ENCODE data around the gene PLEK2.
"Not testable (repeated sequence)": the region's sequence is repeated elsewhere in the genome, so short reads cannot be mapped to it uniquely, and the experiment has no call there.

Gene PLEK2

DNA sequence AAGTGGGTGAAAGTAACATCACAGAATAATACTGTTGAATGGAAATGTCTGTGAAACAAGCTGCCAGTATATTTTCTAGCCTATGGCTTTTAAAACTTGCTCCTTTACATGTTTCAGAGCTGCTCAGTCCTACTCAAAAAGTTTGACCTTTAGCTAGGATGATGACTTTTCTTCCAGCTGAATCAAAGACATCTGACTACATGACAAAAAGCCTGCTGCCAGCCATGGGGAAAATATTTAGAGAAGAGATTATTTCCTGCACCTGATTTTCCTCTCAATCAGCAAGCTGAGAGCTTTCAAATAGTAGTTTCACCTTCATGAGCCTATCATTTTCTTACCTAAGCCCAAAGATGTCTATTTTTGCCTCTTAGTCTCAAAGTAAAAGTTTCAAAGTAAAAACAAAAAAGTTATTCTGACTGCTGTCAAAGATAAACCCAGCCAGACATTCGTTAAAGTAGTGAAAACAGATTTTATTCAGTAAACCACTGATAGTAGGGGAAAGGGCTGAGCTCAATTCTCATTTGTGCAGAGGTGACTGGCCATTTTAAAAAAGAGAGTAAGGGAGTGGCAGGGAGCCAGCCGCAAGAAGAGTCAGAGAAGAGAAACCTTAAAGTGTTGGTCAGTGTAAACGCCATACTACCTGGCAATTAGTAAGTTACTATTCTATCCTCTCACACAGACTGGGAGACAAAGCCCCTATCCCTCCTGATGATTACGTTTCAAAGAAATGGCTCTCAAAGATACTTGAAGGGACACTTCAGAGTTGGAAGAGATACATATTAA lies 54.6 kb downstream of the PLEK2 start:
- DNase-seq, result no peak

DNA sequence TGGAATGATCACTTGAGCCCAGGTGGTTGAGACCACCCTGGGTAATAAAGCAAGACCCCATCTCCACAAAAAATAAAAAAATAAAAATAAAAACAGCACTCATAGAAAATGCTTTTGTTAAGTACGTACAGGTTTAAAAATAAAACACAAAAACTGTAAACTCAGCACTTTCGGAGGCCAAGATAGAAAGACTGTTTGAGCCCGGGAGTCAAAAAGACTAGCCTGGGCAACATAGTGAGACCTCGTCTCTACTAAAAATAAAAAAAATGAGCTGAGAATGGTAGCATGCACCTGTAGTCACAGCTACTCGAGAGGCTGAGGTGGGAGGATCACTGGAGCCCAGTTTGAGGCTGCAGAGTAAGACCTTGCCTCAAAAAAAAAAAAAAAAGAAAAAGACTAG lies 59.9 kb downstream of the PLEK2 start:
- DNase-seq, result no peak

DNA sequence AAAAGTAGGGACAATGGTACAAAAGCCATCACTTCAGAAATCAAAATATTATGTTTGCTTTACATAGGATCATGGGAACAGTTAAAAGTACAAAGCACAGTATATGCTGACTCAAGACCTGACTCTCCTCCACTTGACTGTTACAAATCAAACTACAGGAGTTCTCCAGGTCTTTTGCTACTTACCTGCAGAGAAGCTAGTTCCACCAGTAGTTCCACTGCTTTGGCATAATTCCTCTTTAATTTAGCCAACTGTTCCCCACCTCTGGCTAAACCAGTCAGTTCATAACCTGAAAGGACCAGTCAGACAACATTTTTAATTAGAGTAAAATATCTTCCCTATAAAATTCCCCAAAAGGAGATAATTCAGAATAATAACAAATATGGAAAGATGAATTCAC lies 66.4 kb downstream of the PLEK2 start:
- no peak for DNase-seq

DNA sequence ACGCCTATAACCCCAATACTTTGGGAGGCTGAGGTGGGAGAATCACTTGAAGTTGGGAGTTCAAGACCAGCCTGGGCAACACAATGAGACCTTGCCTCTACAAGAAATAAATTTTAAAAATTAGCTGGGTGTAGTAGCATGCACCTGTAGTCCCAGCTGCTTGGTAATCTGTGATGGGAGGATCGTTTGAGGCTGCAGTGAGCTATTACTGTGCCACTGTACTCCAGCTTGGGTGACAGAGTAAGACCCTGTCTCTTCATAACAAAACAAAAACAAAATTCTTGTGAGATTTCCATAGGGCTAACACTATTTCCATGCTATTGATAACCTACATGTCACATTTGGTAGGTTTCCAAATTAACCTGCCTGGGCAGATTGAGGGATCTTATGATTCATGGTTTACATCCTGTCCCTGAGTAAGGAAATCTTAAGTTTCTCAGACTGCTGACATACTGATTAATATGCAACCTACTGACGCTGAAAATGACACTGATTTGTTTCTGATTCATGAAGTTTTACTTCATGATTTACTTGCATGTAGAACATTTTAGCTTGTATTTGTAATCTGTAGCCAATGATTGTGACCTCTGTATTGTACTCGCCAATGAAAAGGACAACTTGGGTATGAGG lies 68.2 kb downstream of the PLEK2 start:
- DNase-seq, result no peak

DNA sequence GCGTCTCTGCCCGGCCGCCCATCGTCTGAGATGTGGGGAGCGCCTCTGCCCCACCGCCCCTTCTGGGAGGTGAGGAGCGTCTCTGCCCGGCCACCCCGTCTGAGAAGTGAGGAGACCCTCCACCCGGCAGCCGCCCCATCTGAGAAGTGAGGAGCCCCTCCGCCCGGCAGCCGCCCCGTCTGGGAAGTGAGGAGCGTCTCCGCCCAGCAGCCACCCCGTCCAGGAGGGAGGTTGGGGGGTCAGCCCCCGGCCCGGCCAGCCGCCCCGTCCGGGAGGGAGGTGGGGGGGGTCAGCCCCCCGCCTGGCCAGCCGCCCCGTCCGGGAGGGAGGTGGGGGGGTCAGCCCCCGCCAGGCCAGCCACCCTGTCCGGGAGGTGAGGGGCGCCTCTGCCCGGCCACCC lies 70.7 kb downstream of the PLEK2 start:
- not testable (repeated sequence) for DNase-seq
